Aorta (tissue), 5 donors: ENCODE measurements around the gene SNRNP48. TPM values are rescaled to one million over a fixed set of nuclear protein-coding genes. Genes with fewer than 3 reads are reported as not detected.

Source experiments
- ATAC-seq: fragments of 200-7000 bp; cut with Tn5 transposase; one replicate; pipeline ENCODE4 v1.9.1; 2022; ENCODE audit warnings: moderate library complexity; ENCODE audit not compliant: low FRiP score
- DNase-seq, 2 donors: peaks; one replicate each; pipeline ENCODE4 v3.0.0-alpha.2; 2020
- H3K27ac ChIP-seq, 2 donors: one replicate each; pipeline ENCODE4 v1.5.1; 2013; ENCODE audit warnings: low read length in 2 of 2, mild to moderate bottlenecking in 2 of 2, moderate library complexity in 2 of 2, control low read depth in 1 of 2, inconsistent platforms in 1 of 2, low read depth in 1 of 2
- H3K27me3 ChIP-seq, 2 donors: one replicate each; pipeline ENCODE4 v1.6.1; 2013; ENCODE audit warnings: control low read depth in 1 of 2, low read length in 1 of 2, mild to moderate bottlenecking in 1 of 2, moderate library complexity in 1 of 2; ENCODE audit not compliant: insufficient read depth in 2 of 2, control insufficient read depth in 1 of 2
- H3K36me3 ChIP-seq, 2 donors: one replicate each; pipeline ENCODE4 v1.6.1; 2013; ENCODE audit warnings: control low read depth in 1 of 2, low read length in 1 of 2, mild to moderate bottlenecking in 1 of 2; ENCODE audit not compliant: insufficient read depth in 2 of 2, control insufficient read depth in 1 of 2
- H3K4me1 ChIP-seq, 2 donors: one replicate each; pipeline ENCODE4 v1.6.1; 2013; ENCODE audit warnings: low read length in 2 of 2, control low read depth in 1 of 2, mild to moderate bottlenecking in 1 of 2, moderate library complexity in 1 of 2; ENCODE audit not compliant: insufficient read depth in 2 of 2, control insufficient read depth in 1 of 2
- H3K4me3 ChIP-seq, 2 donors: one replicate each; pipeline ENCODE4 v1.5.1; 2013; ENCODE audit warnings: low read length in 2 of 2, control low read depth in 1 of 2, mild to moderate bottlenecking in 1 of 2
- H3K9me3 ChIP-seq: one replicate; pipeline ENCODE4 v1.6.1; 2013; ENCODE audit warnings: mild to moderate bottlenecking, low read length; ENCODE audit not compliant: control insufficient read depth
- WGBS, 2 donors: extraction: QIAGEN DNeasy Blood & Tissue Kit; methylation state at CpG; one replicate each; pipeline ENCODE4 v1.1.7; 2013; 5-methylcytosine and 5-hydroxymethylcytosine counted together
- intact Hi-C, 2 donors: fragments of 100-400 bp; cut with DNase I; formaldehyde crosslinking; loops; one replicate each; pipeline versions ENCODE4 v1.14.2 to v1.15.0; 2022
- polyA plus RNA-seq, 2 donors: library from polyadenylated mRNA; stranded (reverse); fragments of 200-250 nt; gene quantifications; one replicate each; pipeline ENCODE4 v1.2.3, GENCODE V29; 2013
- total RNA-seq, 2 donors: library from RNA; stranded (reverse); fragmentation: NEBNext Ultra II Directional; extraction: Animal tissue kit (Norgen Biotek cat#: 25700); gene quantifications; one replicate each; pipeline ENCODE4 v1.2.1, GENCODE V29; 2021
- donor health status: healthy with polysubstance abuse.
- donor health status: Bipolar disorder and iron deficiency.
- donor health status: DM: no; HTN: no; CAD: no.
- donor health status: DM: no; HTN: no; CAD: no.
- donor health status: DM: yes; HTN: yes; CAD: no.

SNRNP48 gene
- total and polyA plus RNA-seq, 4 donors, result 7.0 to 15.2 (median 8.4) TPM

DNA sequence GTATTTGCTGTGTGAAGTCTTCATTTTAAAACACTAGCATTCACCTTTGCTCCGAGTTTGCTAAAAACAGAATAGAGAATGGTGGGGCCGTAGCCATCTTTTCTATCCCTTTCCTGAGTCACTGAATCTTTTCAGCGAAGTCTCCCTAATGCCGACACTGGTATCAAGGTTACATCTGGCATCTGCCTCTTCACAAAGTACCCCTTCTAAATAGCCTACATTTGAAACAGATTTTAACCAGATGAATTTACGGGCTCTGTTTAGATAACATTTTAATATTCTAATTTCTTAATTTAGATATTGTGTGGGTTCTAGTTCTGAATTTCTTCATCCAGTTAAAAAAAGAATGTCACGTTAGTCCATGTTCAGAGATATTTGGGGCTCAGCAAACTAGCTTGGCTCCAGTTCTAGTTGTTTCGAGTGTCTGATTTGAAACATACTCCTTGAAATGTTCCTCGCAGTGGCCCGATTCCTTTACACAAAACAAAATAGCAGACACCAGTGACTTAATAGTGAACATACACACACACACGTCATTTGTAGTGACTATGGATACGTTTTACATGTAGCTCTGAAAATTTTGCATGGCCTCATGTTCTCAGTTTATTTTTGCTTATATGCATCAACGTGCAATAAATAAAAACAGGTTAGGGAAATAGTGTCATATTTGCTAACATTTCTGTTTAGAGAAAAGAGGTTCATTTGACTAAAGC, 33.4 kb upstream of the SNRNP48 start:
- DNase-seq (no peak), ATAC-seq (no peak)
- Histone ChIP-seq H3K4me1 (no peaks in the 10 kb centered on the region), H3K27me3 (no peaks in the 10 kb centered on the region), H3K36me3 (no peaks in the 10 kb centered on the region), H3K4me3 (no peak overlapping the region), H3K27ac (no peak overlapping the region), H3K9me3 (no peaks in the 10 kb centered on the region)
- intact Hi-C loops, result no loop called here
- 89 to 90% methylated on average over 12 of the region's 12 CpGs for WGBS, 2 donors

DNA sequence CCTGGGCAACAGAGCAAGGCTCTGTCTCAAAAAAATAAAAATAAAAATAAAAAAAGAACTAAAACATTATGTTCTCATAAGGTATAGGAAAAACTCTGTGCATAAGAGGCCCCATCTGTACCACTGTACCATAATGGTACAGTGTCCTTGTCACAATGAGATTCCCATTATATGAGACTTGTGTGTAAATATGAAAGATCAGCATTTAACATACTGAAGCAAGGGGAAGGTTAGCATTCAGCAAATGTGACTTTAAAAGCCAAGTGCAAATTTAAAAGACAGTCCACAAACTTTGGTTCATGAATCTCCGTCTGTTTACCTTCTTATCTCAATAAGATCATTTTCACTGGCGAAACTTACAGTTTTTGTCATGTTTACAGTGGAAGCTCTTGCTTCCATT, 32.3 kb upstream of the SNRNP48 start:
- H3K4me1 ChIP-seq, result no peaks in the 10 kb centered on the region
- H3K4me3 ChIP-seq, result no peak overlapping the region
- WGBS, 2 donors, result 89 to 91% methylated on average over 2 of the region's 2 CpGs
- intact Hi-C loops, result no loop called here
- DNase-seq (no peak), ATAC-seq (no peak)
- no peaks in the 10 kb centered on the region for H3K9me3 ChIP-seq
- H3K27me3 ChIP-seq, result no peaks in the 10 kb centered on the region
- no peak overlapping the region for H3K27ac ChIP-seq
- H3K36me3 ChIP-seq, result no peaks in the 10 kb centered on the region

DNA sequence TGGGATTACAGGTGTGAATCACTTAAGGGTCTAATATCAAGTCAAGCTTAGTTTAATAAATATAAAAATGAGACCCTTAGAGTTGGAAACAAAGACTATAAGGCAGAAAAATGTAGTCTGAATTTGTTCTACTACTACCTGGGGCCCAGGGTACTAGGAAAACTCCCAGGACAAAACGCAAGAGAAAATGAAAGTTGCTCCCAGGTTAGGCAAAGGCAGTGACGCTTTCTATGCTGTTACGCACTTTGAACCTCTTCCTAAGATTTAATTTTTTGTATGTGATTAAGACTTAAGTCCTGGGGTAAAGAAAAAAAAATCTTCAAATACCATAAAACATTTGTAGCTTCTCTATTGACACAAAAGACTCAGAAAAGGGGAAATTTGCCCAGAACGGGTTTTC, 31.2 kb upstream of the SNRNP48 start:
- no peak for ATAC-seq
- intact Hi-C loops, result no loop called here
- Histone ChIP-seq H3K4me3 (no peak overlapping the region), H3K4me1 (no peaks in the 10 kb centered on the region), H3K27me3 (no peaks in the 10 kb centered on the region), H3K9me3 (no peaks in the 10 kb centered on the region), H3K36me3 (no peaks in the 10 kb centered on the region), H3K27ac (no peak overlapping the region)
- no peak for DNase-seq
- 85 to 89% methylated on average over 4 of the region's 4 CpGs for WGBS, 2 donors

DNA sequence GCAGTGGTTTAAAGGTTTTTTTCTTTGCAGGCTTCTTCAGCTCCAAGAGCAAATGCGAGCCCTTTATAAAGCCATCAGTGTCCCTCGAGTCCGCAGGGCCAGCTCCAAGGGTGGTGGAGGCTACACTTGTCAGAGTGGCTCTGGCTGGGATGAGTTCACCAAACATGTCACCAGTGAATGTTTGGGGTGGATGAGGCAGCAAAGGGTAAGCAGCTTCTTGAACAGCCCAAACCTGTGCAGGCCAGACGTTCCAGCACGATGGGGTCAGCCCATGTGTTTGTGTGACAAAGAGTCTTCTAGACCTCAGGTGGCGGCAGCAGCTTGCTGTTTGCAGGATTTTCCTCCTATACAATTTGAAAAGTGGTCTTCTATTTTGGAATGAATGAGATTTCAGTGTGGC, 30.8 kb upstream of the SNRNP48 start:
- Histone ChIP-seq H3K27me3 (no peaks in the 10 kb centered on the region), H3K36me3 (no peaks in the 10 kb centered on the region), H3K27ac (no peak overlapping the region), H3K4me3 (no peak overlapping the region), H3K4me1 (no peaks in the 10 kb centered on the region), H3K9me3 (no peaks in the 10 kb centered on the region)
- DNase-seq, result no peak
- intact Hi-C loops, result no loop called here
- no peak for ATAC-seq
- 86 to 92% methylated on average over 6 of the region's 6 CpGs for WGBS, 2 donors

DNA sequence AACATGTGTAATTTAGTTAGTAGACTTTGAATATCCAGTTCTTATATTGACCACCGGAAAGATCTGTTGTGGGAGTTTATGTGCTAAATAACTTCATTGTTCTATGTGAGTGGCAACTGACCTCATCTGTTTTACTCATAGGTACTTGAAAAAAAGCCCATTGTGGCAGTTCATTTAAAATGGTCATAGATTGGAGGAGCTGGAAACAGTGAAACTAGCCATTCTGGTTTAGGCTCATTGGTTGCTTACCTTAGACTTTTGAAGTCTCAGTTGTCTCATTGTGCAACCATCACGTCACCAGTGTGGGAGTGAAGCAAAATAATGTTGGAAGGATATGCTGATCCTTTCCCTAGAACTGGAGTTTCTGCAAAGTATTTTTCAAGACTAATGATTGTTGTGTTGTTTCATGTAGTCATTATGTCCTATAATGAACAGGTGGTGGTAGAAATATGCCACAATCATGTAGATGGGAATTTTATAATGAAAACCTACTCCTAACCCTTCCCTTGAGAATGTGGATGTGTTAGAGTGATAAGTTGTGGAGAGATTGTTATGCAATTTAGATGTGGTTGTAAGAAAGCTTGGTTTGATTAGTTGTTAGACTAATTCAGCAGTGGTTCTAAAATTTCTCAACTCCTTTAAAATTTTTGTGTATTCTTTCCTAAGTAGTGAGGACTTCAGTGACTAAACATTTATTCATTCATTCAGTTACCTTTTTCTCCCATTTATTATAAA, 30.2 kb upstream of the SNRNP48 start:
- Histone ChIP-seq H3K4me3 (no peak overlapping the region), H3K27ac (no peak overlapping the region), H3K4me1 (no peaks in the 10 kb centered on the region), H3K27me3 (no peaks in the 10 kb centered on the region), H3K9me3 (no peaks in the 10 kb centered on the region), H3K36me3 (no peaks in the 10 kb centered on the region)
- DNase-seq (no peak), ATAC-seq (no peak)
- intact Hi-C loops, result no loop called here
- WGBS, 2 donors, result 78 to 87% methylated on average over 2 of the region's 2 CpGs

DNA sequence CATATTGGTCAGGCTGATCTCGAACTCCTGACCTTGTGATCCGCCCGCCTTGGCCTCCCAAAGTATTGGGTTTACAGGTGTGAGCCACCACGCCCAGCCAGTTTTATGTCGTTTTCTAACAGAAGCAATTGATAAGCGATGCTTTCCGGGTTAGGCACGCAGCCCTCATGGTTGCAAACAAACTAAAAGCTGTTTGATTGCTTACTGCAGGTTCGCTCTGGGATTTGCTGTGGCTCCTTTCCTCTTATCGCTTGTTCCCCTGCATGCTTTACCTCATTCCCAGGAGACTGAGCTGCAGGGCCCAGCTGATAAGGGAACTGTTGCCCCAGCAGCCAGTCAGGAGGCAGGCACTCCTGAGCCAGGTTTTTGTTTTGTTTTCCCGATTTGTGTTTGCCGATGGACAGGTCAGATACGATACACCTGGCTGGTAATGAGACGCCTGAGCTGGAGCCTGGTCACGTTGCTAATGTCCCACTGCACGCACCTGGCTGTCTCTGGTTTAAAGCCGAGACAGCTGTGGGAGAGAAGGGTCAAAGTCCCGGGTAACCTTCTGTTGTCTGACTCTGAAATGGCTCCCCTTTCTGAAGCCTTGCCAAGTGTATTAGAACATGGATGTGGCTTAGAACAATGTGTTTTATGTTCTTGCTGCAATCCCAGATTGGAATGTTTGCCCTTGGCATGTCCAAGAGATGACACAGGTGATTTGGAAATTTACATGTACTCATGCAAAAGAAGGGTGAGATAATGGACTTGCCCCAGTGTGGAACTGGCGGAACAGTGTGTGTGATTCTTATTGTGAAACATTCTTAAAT, 28.6 kb upstream of the SNRNP48 start:
- ATAC-seq (no peak), DNase-seq (no peak)
- WGBS, 2 donors, result 80% methylated on average over 19 of the region's 19 CpGs
- Histone ChIP-seq H3K36me3 (no peaks in the 10 kb centered on the region), H3K9me3 (no peaks in the 10 kb centered on the region), H3K27me3 (no peaks in the 10 kb centered on the region), H3K4me1 (no peaks in the 10 kb centered on the region), H3K27ac (no peak overlapping the region), H3K4me3 (no peak overlapping the region)
- intact Hi-C loops, result no loop called here

DNA sequence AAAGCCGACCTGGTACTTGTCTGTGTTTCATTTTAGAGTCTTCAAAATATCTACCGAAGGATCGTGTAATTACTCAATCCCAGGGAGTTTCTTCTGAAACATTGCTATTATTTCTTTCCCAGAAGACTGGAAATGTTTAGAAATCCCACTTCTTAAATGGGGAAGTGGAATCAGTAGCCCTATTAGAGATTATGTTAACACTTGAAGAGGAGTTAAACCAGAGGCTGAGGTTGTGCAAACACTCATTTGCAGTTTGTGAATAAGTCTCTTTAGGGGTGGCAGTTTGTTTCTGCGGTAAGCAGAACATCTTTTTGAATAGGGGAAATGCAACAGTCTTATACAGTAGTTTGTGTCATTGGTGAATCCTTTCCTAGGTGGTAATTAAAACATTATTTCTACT, 27.2 kb upstream of the SNRNP48 start:
- H3K4me1 ChIP-seq, result no peaks in the 10 kb centered on the region
- 90 to 91% methylated on average over 4 of the region's 4 CpGs for WGBS, 2 donors
- H3K27ac ChIP-seq, result no peak overlapping the region
- H3K4me3 ChIP-seq, result no peak overlapping the region
- ATAC-seq, result no peak
- intact Hi-C loops, result no loop called here
- H3K27me3 ChIP-seq, result no peaks in the 10 kb centered on the region
- H3K36me3 ChIP-seq, result no peaks in the 10 kb centered on the region
- H3K9me3 ChIP-seq, result no peaks in the 10 kb centered on the region
- no peak for DNase-seq

DNA sequence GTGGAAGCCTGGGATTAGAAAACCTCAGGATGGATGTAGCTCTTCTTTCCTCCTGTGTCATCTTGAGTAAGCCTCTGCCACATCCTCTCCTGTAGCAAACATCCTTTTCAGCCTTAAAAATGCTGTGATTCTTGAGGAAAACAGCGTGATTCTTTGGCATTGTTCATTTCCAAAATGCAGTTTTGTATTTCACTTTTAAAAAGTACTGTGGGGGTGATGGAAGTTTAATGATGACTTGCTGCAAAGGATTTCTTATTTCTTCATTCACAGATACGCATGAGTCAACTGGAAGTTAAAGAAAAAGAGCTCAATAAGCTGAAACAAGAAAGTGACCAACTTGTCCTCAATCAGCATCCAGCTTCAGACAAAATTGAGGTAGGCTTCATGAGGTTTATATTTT, 23.9 kb upstream of the SNRNP48 start:
- DNase-seq (no peak), ATAC-seq (no peak)
- H3K36me3 ChIP-seq, result no peaks in the 10 kb centered on the region
- no peaks in the 10 kb centered on the region for H3K9me3 ChIP-seq
- H3K4me1 ChIP-seq, result no peaks in the 10 kb centered on the region
- H3K27ac ChIP-seq, result no peak overlapping the region
- no peaks in the 10 kb centered on the region for H3K27me3 ChIP-seq
- WGBS, 2 donors, result 91 to 93% methylated on average over 2 of the region's 2 CpGs
- H3K4me3 ChIP-seq, result no peak overlapping the region
- intact Hi-C loops, result no loop called here
